ENCODE data around the gene NR1H3.
"Not testable (repeated sequence)": the region's sequence is repeated elsewhere in the genome, so short reads cannot be mapped to it uniquely, and the experiment has no call there.

NR1H3 gene

GRCh38 chr11:47289856-47290255 is 32.1 kb downstream of the NR1H3 start:
- Mint-ChIP-seq H3K9me3 (no peaks in the 10 kb centered on the region), H3K27ac (no peak overlapping the region), H3K27me3 (no peaks in the 10 kb centered on the region), H3K4me1 (ENCODE audit: low read depth) (no peaks in the 10 kb centered on the region), H3K4me3 (no peak overlapping the region), H3K36me3 (ENCODE audit: low read depth) (peaks cover 95% of the 10 kb centered on the region)
- DNase-seq, result no peak

GRCh38 chr11:47295385-47295784 is 37.6 kb downstream of the NR1H3 start:
- DNase-seq, result no peak
- Mint-ChIP-seq H3K27ac (peak overlapping the region; percentile 69), H3K4me3 (no peak overlapping the region), H3K9me3 (no peaks in the 10 kb centered on the region), H3K36me3 (ENCODE audit: low read depth) (peaks cover 93% of the 10 kb centered on the region), H3K4me1 (ENCODE audit: low read depth) (no peaks in the 10 kb centered on the region), H3K27me3 (no peaks in the 10 kb centered on the region)

GRCh38 chr11:47296045-47296444 is 38.2 kb downstream of the NR1H3 start:
- no peak for DNase-seq
- Mint-ChIP-seq H3K36me3 (ENCODE audit: low read depth) (peaks cover 93% of the 10 kb centered on the region), H3K9me3 (no peaks in the 10 kb centered on the region), H3K27me3 (no peaks in the 10 kb centered on the region), H3K4me3 (no peak overlapping the region), H3K4me1 (ENCODE audit: low read depth) (peaks cover 2% of the 10 kb centered on the region), H3K27ac (no peak overlapping the region)

GRCh38 chr11:47299078-47299477 is 41.3 kb downstream of the NR1H3 start:
- H3K4me1 Mint-ChIP-seq (ENCODE audit: low read depth), result peaks cover 11% of the 10 kb centered on the region
- H3K27me3 Mint-ChIP-seq, result no peaks in the 10 kb centered on the region
- H3K36me3 Mint-ChIP-seq (ENCODE audit: low read depth), result peaks cover 92% of the 10 kb centered on the region
- H3K27ac Mint-ChIP-seq, result peak overlapping the region; percentile 3
- peaks cover 7% of the 10 kb centered on the region for H3K9me3 Mint-ChIP-seq
- DNase-seq, result no peak
- H3K4me3 Mint-ChIP-seq, result no peak overlapping the region

GRCh38 chr11:47302853-47303252 is 45.1 kb downstream of the NR1H3 start:
- H3K27me3 Mint-ChIP-seq, result no peaks in the 10 kb centered on the region
- H3K4me3 Mint-ChIP-seq, result no peak overlapping the region
- H3K36me3 Mint-ChIP-seq (ENCODE audit: low read depth), result peaks cover 99% of the 10 kb centered on the region
- H3K27ac Mint-ChIP-seq, result peak overlapping the region; percentile 83
- peaks cover 13% of the 10 kb centered on the region for H3K4me1 Mint-ChIP-seq (ENCODE audit: low read depth)
- no peak for DNase-seq
- H3K9me3 Mint-ChIP-seq, result peaks cover 7% of the 10 kb centered on the region

GRCh38 chr11:47305734-47306483 is 48.1 kb downstream of the NR1H3 start:
- Mint-ChIP-seq H3K27me3 (no peaks in the 10 kb centered on the region), H3K4me1 (ENCODE audit: low read depth) (peaks cover 11% of the 10 kb centered on the region), H3K36me3 (ENCODE audit: low read depth) (peaks cover 97% of the 10 kb centered on the region), H3K27ac (peak overlapping the region; percentile 44), H3K4me3 (no peak overlapping the region), H3K9me3 (peaks cover 7% of the 10 kb centered on the region)
- DNase-seq, result peak; percentile 14

- H3K27ac Mint-ChIP-seq, result peak overlapping the region; percentile 44
- H3K36me3 Mint-ChIP-seq (ENCODE audit: low read depth), result peaks cover 98% of the 10 kb centered on the region
- H3K4me3 Mint-ChIP-seq, result no peak overlapping the region
Measured at GRCh38 chr11:47306484-47306844, 48.7 kb downstream of the NR1H3 start.

GRCh38 chr11:47308050-47308823 is 50.4 kb downstream of the NR1H3 start:
- no peaks in the 10 kb centered on the region for H3K27me3 Mint-ChIP-seq
- DNase-seq, result peak; percentile 5
- no peak overlapping the region for H3K4me3 Mint-ChIP-seq

More at GRCh38 chr11:47306484-47306844, 48.7 kb downstream of the NR1H3 start:
- peaks cover 7% of the 10 kb centered on the region for H3K9me3 Mint-ChIP-seq
- peaks cover 11% of the 10 kb centered on the region for H3K4me1 Mint-ChIP-seq (ENCODE audit: low read depth)
- DNase-seq, result no peak
- H3K27me3 Mint-ChIP-seq, result no peaks in the 10 kb centered on the region

GRCh38 chr11:47314992-47315391 is 57.2 kb downstream of the NR1H3 start:
- Mint-ChIP-seq H3K36me3 (ENCODE audit: low read depth) (peaks cover 81% of the 10 kb centered on the region), H3K4me1 (ENCODE audit: low read depth) (peaks cover 5% of the 10 kb centered on the region), H3K27me3 (no peaks in the 10 kb centered on the region), H3K27ac (no peak overlapping the region), H3K4me3 (no peak overlapping the region), H3K9me3 (no peaks in the 10 kb centered on the region)
- peak; percentile 9 for DNase-seq

More at GRCh38 chr11:47308050-47308823, 50.4 kb downstream of the NR1H3 start:
- Mint-ChIP-seq H3K9me3 (no peaks in the 10 kb centered on the region), H3K4me1 (ENCODE audit: low read depth) (peaks cover 2% of the 10 kb centered on the region), H3K27ac (no peak overlapping the region), H3K36me3 (ENCODE audit: low read depth) (peaks cover 96% of the 10 kb centered on the region)

GRCh38 chr11:47316501-47316900 is 58.7 kb downstream of the NR1H3 start:
- not testable (repeated sequence) for H3K27me3 Mint-ChIP-seq; H3K4me1 Mint-ChIP-seq (ENCODE audit: low read depth); H3K9me3 Mint-ChIP-seq; H3K4me3 Mint-ChIP-seq
- Mint-ChIP-seq H3K27ac (peak overlapping the region; percentile 62), H3K36me3 (ENCODE audit: low read depth) (peaks cover 76% of the 10 kb centered on the region)
- peak; percentile 3 for DNase-seq

GRCh38 chr11:47317064-47317828 is 59.5 kb downstream of the NR1H3 start:
- Mint-ChIP-seq H3K4me3 (no peak overlapping the region), H3K27me3 (no peaks in the 10 kb centered on the region)

GRCh38 chr11:47318166-47318565 is 60.4 kb downstream of the NR1H3 start:
- no peaks in the 10 kb centered on the region for H3K9me3 Mint-ChIP-seq
- no peaks in the 10 kb centered on the region for H3K27me3 Mint-ChIP-seq
- H3K4me3 Mint-ChIP-seq, result no peak overlapping the region
- DNase-seq, result no peak
- peaks cover 5% of the 10 kb centered on the region for H3K4me1 Mint-ChIP-seq (ENCODE audit: low read depth)
- peaks cover 71% of the 10 kb centered on the region for H3K36me3 Mint-ChIP-seq (ENCODE audit: low read depth)
- H3K27ac Mint-ChIP-seq, result no peak overlapping the region

More at GRCh38 chr11:47317064-47317828, 59.5 kb downstream of the NR1H3 start:
- peaks cover 76% of the 10 kb centered on the region for H3K36me3 Mint-ChIP-seq (ENCODE audit: low read depth)
- peaks cover 5% of the 10 kb centered on the region for H3K4me1 Mint-ChIP-seq (ENCODE audit: low read depth)
- H3K27ac Mint-ChIP-seq, result peak overlapping the region; percentile 45
- no peaks in the 10 kb centered on the region for H3K9me3 Mint-ChIP-seq
- no peak for DNase-seq

All from activated T-cell treated with anti-CD3 and anti-CD28 coated beads, Interleukin-2, amount 50 U/mL, for 24 hours (primary cell).